Loucy (cell line): ENCODE measurements around the gene BCL2L14.

Experiments
- EZH2phosphoT487 ChIP-seq: fragments of 200-600 bp; IDR thresholded peaks from 2 replicates; pipeline ENCODE4 v1.6.1; 2018; ENCODE audit warnings: antibody characterized with exemption, mild to moderate bottlenecking, moderate library complexity, borderline replicate concordance
- TF ChIP-seq, protein P1 (sequence below): fragments of 200-600 bp; sonication (generic); conservative IDR thresholded peaks from 2 replicates; pipeline ENCODE4 v1.5.1; 2014; ENCODE audit warnings: mild to moderate bottlenecking, antibody characterized with exemption, low read length

- TF ChIP-seq, protein P1, sequence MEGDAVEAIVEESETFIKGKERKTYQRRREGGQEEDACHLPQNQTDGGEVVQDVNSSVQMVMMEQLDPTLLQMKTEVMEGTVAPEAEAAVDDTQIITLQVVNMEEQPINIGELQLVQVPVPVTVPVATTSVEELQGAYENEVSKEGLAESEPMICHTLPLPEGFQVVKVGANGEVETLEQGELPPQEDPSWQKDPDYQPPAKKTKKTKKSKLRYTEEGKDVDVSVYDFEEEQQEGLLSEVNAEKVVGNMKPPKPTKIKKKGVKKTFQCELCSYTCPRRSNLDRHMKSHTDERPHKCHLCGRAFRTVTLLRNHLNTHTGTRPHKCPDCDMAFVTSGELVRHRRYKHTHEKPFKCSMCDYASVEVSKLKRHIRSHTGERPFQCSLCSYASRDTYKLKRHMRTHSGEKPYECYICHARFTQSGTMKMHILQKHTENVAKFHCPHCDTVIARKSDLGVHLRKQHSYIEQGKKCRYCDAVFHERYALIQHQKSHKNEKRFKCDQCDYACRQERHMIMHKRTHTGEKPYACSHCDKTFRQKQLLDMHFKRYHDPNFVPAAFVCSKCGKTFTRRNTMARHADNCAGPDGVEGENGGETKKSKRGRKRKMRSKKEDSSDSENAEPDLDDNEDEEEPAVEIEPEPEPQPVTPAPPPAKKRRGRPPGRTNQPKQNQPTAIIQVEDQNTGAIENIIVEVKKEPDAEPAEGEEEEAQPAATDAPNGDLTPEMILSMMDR, result no peak
- no peak for TF ChIP-seq EZH2phosphoT487
These were observed 70.3 kb downstream of the BCL2L14 start for GRCh38 chr12:12141000-12141399.
